A549 (cell line): ENCODE results near the gene CPN1.

Experiments used
- CEBPB ChIP-seq, 2 experiments: fragments of >200 bp in 1 of 2; sonication (Bioruptor Twin) in 1 of 2; formaldehyde crosslinking in 1 of 2; IDR thresholded peaks; 2 replicates each; pipeline ENCODE4 v1.6.1; 2012 to 2016
- CTCF ChIP-seq: fragments of >200 bp; sonication (Bioruptor Twin); formaldehyde crosslinking; IDR thresholded peaks from 3 replicates; pipeline ENCODE4 v1.5.1; 2016
- EP300 ChIP-seq, 2 experiments: fragments of >200 bp; sonication (Bioruptor Twin); formaldehyde crosslinking; IDR thresholded peaks; 2 replicates in 1 of 2; 3 replicates in 1 of 2; pipeline ENCODE4 v1.6.1; 2016 to 2017
- MYC ChIP-seq: IDR thresholded peaks from 2 replicates; pipeline ENCODE4 v1.6.1; 2012; ENCODE audit warnings: mild to moderate bottlenecking, inconsistent platforms, low read length, improper control_type of control experiment, borderline replicate concordance

DNA sequence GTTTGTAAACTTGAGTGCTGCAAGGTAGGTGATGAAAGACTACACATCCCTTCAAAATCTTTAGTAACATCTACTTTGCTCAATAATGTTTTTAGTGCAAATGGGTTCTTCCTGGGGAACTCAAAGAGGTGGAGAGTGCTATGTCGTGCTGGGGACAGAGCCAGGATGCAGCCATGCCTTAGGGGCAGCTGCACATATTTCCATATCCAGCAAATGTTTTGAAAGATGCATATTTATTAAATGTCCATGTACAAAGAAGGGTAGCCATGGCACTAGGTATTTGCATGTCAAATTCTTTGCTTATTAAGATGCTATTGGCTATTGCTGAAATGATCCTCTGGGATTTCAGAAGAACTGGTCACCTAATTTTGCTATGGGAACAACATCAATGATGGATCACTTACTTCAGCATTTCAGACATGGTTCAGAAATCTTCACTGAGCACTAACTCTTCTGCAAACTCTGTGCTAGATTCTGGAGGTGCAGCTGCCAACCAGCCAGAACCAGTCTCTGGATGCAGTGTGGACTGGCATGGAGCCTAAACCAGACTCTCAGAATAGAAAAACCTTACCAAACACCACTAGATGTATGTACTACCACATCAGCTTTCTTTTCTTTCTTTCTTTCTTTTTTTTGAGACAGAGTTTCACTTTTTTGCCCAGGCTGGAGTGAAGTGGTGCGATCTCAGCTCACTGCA is 40.2 kb downstream of the CPN1 start:
- no peak for TF ChIP-seq CTCF
- TF ChIP-seq EP300 (IDR thresholded peaks at IDR 0.05), result no peak
- TF ChIP-seq CEBPB (IDR thresholded peaks at IDR 0.05), result no peak
- no peak for TF ChIP-seq MYC
